IPS DF 6.9 (cell line): ENCODE data around the gene VPS4B.

Experiments used
- DNase-seq: peaks from one replicate; pipeline ENCODE4 v3.0.0-alpha.2; 2013; ENCODE audit warnings: low read depth, low spot score
- H3K27ac ChIP-seq: one replicate; pipeline ENCODE4 v1.5.1; 2013; ENCODE audit warnings: low read length, control low read depth
- H3K27me3 ChIP-seq: 2 replicates; pipeline ENCODE4 v1.6.1; 2013; ENCODE audit warnings: mild to moderate bottlenecking, low read length; ENCODE audit not compliant: control insufficient read depth, insufficient read depth
- H3K36me3 ChIP-seq: 2 replicates; pipeline ENCODE4 v1.6.1; 2013; ENCODE audit warnings: low read length; ENCODE audit not compliant: control insufficient read depth, insufficient read depth
- H3K4me1 ChIP-seq: 2 replicates; pipeline ENCODE4 v1.6.1; 2013; ENCODE audit warnings: low read length; ENCODE audit not compliant: control insufficient read depth, insufficient read depth
- H3K4me3 ChIP-seq: 2 replicates; pipeline ENCODE4 v1.5.1; 2013; ENCODE audit warnings: mild to moderate bottlenecking, low read length
- H3K9me3 ChIP-seq: 2 replicates; pipeline ENCODE4 v1.6.1; 2013; ENCODE audit warnings: low read length, inconsistent platforms; ENCODE audit not compliant: control insufficient read depth, insufficient read depth
- WGBS: extraction: QIAGEN DNeasy Blood & Tissue Kit; methylation state at CpG from one replicate; pipeline ENCODE4 v1.1.7; 2013; ENCODE audit warnings: mixed read lengths, missing lambda C conversion rate; ENCODE audit not compliant: insufficient read length, insufficient coverage; 5-methylcytosine and 5-hydroxymethylcytosine counted together

VPS4B gene

GRCh38 chr18:63356272-63356896 is 65.9 kb downstream of the VPS4B start:
- Histone ChIP-seq H3K27me3 (no peaks in the 10 kb centered on the region), H3K36me3 (peaks cover 12% of the 10 kb centered on the region; the same call in 1 of the 2 replicates), H3K4me1 (no peaks in the 10 kb centered on the region), H3K9me3 (no peaks in the 10 kb centered on the region), H3K27ac (no peak overlapping the region), H3K4me3 (no peak overlapping the region)
- no peak for DNase-seq
- WGBS: no CpG with 5 or more reads among the region's 7 CpGs

- DNase-seq: no peak
- no peaks in the 10 kb centered on the region for H3K27me3 ChIP-seq
- peaks cover 14% of the 10 kb centered on the region; the same call in 1 of the 2 replicates for H3K36me3 ChIP-seq
- no peak overlapping the region for H3K4me3 ChIP-seq
- H3K27ac ChIP-seq: no peak overlapping the region
- WGBS: no CpG with 5 or more reads among the region's 2 CpGs
- no peaks in the 10 kb centered on the region for H3K4me1 ChIP-seq
- no peaks in the 10 kb centered on the region for H3K9me3 ChIP-seq
Observed at GRCh38 chr18:63350230-63350629, 72.0 kb downstream of the VPS4B start.

DNA sequence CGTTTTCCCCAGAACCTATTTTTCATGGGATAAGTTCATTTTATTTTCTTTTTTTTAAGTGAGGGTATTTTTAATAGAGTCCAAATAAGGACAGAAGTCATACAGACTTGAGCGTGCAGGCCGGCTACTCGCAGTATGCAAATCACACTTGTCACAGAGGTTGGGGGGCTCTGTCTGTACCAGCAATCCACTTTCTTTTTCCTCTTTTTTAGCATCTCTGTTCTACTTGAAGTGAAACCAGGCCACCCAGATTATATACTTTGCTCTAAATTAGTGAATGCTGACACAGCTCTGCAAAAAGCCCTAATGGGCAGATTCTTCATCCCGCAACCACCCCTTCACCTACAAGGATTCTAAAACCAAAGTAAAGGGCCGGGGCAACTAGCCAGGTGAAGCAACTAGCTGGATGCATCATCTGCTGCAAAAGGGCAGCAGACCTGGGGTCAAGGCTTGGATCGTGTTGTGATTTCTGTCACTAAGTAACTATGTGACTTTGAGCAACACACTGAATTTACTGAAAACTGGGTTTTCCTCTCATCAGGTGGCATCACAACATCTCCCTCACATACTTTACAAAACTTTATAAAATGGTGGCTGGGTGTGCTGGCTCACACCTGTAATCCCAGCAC is 73.7 kb downstream of the VPS4B start:
- no peak overlapping the region for H3K27ac ChIP-seq
- H3K4me3 ChIP-seq: no peak overlapping the region
- H3K36me3 ChIP-seq: peaks cover 9% of the 10 kb centered on the region; the same call in 1 of the 2 replicates
- no peaks in the 10 kb centered on the region for H3K4me1 ChIP-seq
- no peaks in the 10 kb centered on the region for H3K9me3 ChIP-seq
- no CpG with 5 or more reads among the region's 7 CpGs for WGBS
- no peaks in the 10 kb centered on the region for H3K27me3 ChIP-seq
- no peak for DNase-seq

DNA sequence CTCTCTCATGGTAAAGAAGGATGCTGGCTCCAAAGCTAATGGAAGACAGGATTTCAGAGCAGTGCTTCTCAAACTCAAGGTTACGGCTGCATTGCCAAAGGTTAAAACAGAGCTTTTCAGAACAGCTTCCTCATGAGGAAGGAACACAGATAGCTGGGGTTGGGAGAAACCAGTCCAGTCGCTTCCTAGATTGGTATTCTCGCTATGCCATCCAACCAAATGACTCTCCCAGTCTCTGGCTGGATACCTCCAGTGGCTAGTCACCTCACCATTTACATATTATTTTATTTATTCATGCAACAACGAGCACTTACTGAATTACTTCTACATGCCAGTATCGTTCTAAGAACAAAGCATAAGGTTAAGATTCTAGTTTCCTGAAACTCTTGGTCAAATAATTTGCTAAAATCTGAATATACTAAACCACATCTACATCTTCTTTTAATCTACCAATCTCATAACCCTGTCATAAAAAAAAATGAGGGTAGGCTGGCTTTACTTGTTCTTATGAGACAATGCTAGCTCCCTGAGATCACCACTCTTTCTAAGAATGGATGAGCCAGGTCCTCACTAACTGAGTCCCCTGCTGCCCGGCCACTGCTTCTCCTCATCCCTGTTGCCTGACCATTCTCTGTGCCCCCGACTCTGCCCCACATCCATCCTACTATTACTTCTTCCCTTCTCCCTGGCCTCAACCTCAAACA is 75.6 kb downstream of the VPS4B start:
- Histone ChIP-seq H3K9me3 (no peaks in the 10 kb centered on the region), H3K27me3 (no peaks in the 10 kb centered on the region), H3K4me3 (no peak overlapping the region), H3K27ac (no peak overlapping the region), H3K36me3 (peaks cover 8% of the 10 kb centered on the region; the same call in 1 of the 2 replicates), H3K4me1 (no peaks in the 10 kb centered on the region)
- DNase-seq: no peak
- WGBS: no CpG with 5 or more reads among the region's 7 CpGs

- no peaks in the 10 kb centered on the region for H3K27me3 ChIP-seq
- H3K4me3 ChIP-seq: no peak overlapping the region
- H3K27ac ChIP-seq: no peak overlapping the region
- H3K36me3 ChIP-seq: peaks cover 8% of the 10 kb centered on the region; the same call in 1 of the 2 replicates
- H3K9me3 ChIP-seq: no peaks in the 10 kb centered on the region
- H3K4me1 ChIP-seq: no peaks in the 10 kb centered on the region
- WGBS: no CpG with 5 or more reads among the region's 7 CpGs
- no peak for DNase-seq
Observed at GRCh38 chr18:63346031-63346430, 76.2 kb downstream of the VPS4B start.

GRCh38 chr18:63344918-63345317 is 77.4 kb downstream of the VPS4B start:
- Histone ChIP-seq H3K27ac (no peak overlapping the region), H3K36me3 (peaks cover 5% of the 10 kb centered on the region; the same call in 1 of the 2 replicates), H3K9me3 (no peaks in the 10 kb centered on the region), H3K27me3 (no peaks in the 10 kb centered on the region), H3K4me3 (no peak overlapping the region), H3K4me1 (no peaks in the 10 kb centered on the region)
- DNase-seq: no peak
- WGBS: no CpG with 5 or more reads among the region's 2 CpGs

DNA sequence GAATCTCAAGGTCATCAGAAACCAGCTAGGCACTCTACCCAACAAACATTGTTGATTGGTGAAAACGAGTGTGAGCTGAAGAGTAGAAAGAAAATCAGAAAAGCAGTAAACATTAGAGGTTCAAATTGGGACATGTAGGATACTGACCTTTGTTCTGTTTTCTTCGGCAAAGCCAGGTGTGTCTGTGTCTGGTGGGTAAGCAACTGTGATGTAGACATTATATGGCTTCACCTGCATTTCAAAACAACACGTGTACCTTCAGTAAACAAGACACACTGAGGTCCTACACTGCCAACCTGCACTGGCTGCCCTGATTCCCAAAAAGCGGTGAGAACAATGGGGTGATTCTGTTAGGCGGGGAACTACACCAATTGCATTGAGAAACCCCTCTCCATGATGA is 78.0 kb downstream of the VPS4B start:
- Histone ChIP-seq H3K27me3 (no peaks in the 10 kb centered on the region), H3K9me3 (no peaks in the 10 kb centered on the region), H3K36me3 (peaks cover 6% of the 10 kb centered on the region; the same call in 1 of the 2 replicates), H3K4me1 (no peaks in the 10 kb centered on the region), H3K4me3 (no peak overlapping the region), H3K27ac (no peak overlapping the region)
- DNase-seq: no peak
- WGBS: no CpG with 5 or more reads among the region's 5 CpGs

DNA sequence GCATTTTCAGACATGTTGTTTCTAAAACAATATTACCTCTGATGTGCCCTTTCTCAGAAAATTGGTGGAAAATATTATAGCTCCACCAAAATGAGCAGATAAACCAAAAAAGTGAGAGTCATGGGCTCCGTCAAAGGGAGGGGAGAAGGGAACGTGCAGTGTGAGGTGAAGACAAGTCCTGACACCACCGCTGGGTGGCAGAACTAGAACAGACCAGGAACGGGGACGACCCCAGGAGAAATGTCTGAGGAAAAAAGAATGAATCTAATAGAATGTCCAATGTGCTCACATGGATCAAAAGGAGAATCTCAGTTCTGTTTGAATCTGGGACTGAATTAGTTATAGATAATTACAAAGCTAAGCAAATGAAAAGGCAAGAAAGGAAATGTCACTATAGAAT is 80.1 kb downstream of the VPS4B start:
- no peak overlapping the region for H3K27ac ChIP-seq
- peaks cover 13% of the 10 kb centered on the region; the same call in 1 of the 2 replicates for H3K36me3 ChIP-seq
- no peaks in the 10 kb centered on the region for H3K9me3 ChIP-seq
- WGBS: no CpG with 5 or more reads among the region's 5 CpGs
- no peak overlapping the region for H3K4me3 ChIP-seq
- no peaks in the 10 kb centered on the region for H3K27me3 ChIP-seq
- DNase-seq: no peak
- H3K4me1 ChIP-seq: no peaks in the 10 kb centered on the region

GRCh38 chr18:63339920-63340484 is 82.3 kb downstream of the VPS4B start:
- H3K27ac ChIP-seq: no peak overlapping the region
- WGBS: no CpG with 5 or more reads among the region's 4 CpGs
- H3K9me3 ChIP-seq: no peaks in the 10 kb centered on the region
- H3K27me3 ChIP-seq: no peaks in the 10 kb centered on the region
- no peak overlapping the region for H3K4me3 ChIP-seq
- DNase-seq: no peak
- H3K36me3 ChIP-seq: peaks cover 17% of the 10 kb centered on the region; the same call in 1 of the 2 replicates
- H3K4me1 ChIP-seq: no peaks in the 10 kb centered on the region
